ENCODE results near the gene XIRP1.

- TF ChIP-seq POLR2A (IDR thresholded peaks at IDR 0.05): no peak
- no peak for TF ChIP-seq CTCF (IDR thresholded peaks at IDR 0.05)
Measured at GRCh38 chr3:39202094-39202493, 9.7 kb upstream of the XIRP1 start.
